ENCODE measurements around the gene PCED1B. TPM values are rescaled to one million over a fixed set of nuclear protein-coding genes. Genes with fewer than 3 reads are reported as not detected.

PCED1B gene
- total and polyA plus RNA-seq, 2 donors (not counting 1 experiment from before 2014, with no cell fraction given) = 0.33 to 0.83 TPM

GRCh38 chr12:47269916-47270315, 190.5 kb downstream of the PCED1B start:
- H3K9ac ChIP-seq (ENCODE audit: insufficient read depth, low read length) = no peak overlapping the region

GRCh38 chr12:47270782-47271664, 191.6 kb downstream of the PCED1B start:
- no peak overlapping the region for H2AFZ ChIP-seq (ENCODE audit: low read length)
- H3K79me2 ChIP-seq (ENCODE audit: control insufficient read depth, insufficient read depth, low read length) = no peaks in the 10 kb centered on the region
- H3K4me1 ChIP-seq (ENCODE audit: control insufficient read depth, extremely low read depth, insufficient read depth, low read length) = no peaks in the 10 kb centered on the region
- H3K9ac ChIP-seq (ENCODE audit: insufficient read depth, low read length) = no peak overlapping the region
- TF ChIP-seq CTCF (conservative IDR thresholded peaks at IDR 0.05 in 1 of 2, IDR thresholded peaks at IDR 0.05 in 1 of 2; ENCODE audit: low read depth in 1 of 2, low read length in 2 of 2) (no peak), EZH2 (IDR thresholded peaks at IDR 0.05; ENCODE audit: low read length, missing control alignments) (no peak)
- no peak overlapping the region for H3K27ac ChIP-seq (ENCODE audit: insufficient read depth, low read length)
- no peaks in the 10 kb centered on the region for H4K20me1 ChIP-seq (ENCODE audit: control insufficient read depth, extremely low read depth, insufficient read depth, low read length)
- no peak overlapping the region for H3K4me3 ChIP-seq (replicated peaks in 1 of 4; ENCODE audit: control extremely low read depth in 1 of 4, insufficient read depth in 1 of 4, low read depth in 3 of 4, low read length in 4 of 4)
- peak; percentile 21 to 97 for DNase-seq (ENCODE audit: low read depth in 2 of 2)
- no peaks in the 10 kb centered on the region for H3K9me3 ChIP-seq (ENCODE audit: control insufficient read depth, insufficient read depth, low read depth, low read length)
- H3K27me3 ChIP-seq (ENCODE audit: control insufficient read depth, insufficient read depth, low read length) = no peaks in the 10 kb centered on the region
- H3K36me3 ChIP-seq (ENCODE audit: control insufficient read depth, insufficient read depth, low read length) = no peaks in the 10 kb centered on the region
- H3K4me2 ChIP-seq (ENCODE audit: extremely low read depth, insufficient read depth, low read length) = no peak overlapping the region

More at GRCh38 chr12:47269916-47270315, 190.5 kb downstream of the PCED1B start:
- H3K4me3 ChIP-seq (replicated peaks in 1 of 4; ENCODE audit: control extremely low read depth in 1 of 4, insufficient read depth in 1 of 4, low read depth in 3 of 4, low read length in 4 of 4) = no peak overlapping the region
- H4K20me1 ChIP-seq (ENCODE audit: control insufficient read depth, extremely low read depth, insufficient read depth, low read length) = no peaks in the 10 kb centered on the region
- no peaks in the 10 kb centered on the region for H3K36me3 ChIP-seq (ENCODE audit: control insufficient read depth, insufficient read depth, low read length)
- H3K4me1 ChIP-seq (ENCODE audit: control insufficient read depth, extremely low read depth, insufficient read depth, low read length) = no peaks in the 10 kb centered on the region
- no peak overlapping the region for H3K4me2 ChIP-seq (ENCODE audit: extremely low read depth, insufficient read depth, low read length)
- no peaks in the 10 kb centered on the region for H3K27me3 ChIP-seq (ENCODE audit: control insufficient read depth, insufficient read depth, low read length)
- DNase-seq (ENCODE audit: low read depth in 2 of 2) = no peak
- no peak overlapping the region for H2AFZ ChIP-seq (ENCODE audit: low read length)
- no peak overlapping the region for H3K27ac ChIP-seq (ENCODE audit: insufficient read depth, low read length)
- no peaks in the 10 kb centered on the region for H3K9me3 ChIP-seq (ENCODE audit: control insufficient read depth, insufficient read depth, low read depth, low read length)
- H3K79me2 ChIP-seq (ENCODE audit: control insufficient read depth, insufficient read depth, low read length) = no peaks in the 10 kb centered on the region
- TF ChIP-seq CTCF (conservative IDR thresholded peaks at IDR 0.05 in 1 of 2, IDR thresholded peaks at IDR 0.05 in 1 of 2; ENCODE audit: low read depth in 1 of 2, low read length in 2 of 2) (no peak), EZH2 (IDR thresholded peaks at IDR 0.05; ENCODE audit: low read length, missing control alignments) (no peak)

- TF ChIP-seq EZH2 (IDR thresholded peaks at IDR 0.05; ENCODE audit: low read length, missing control alignments) (no peak), CTCF (conservative IDR thresholded peaks at IDR 0.05 in 1 of 2, IDR thresholded peaks at IDR 0.05 in 1 of 2; ENCODE audit: low read depth in 1 of 2, low read length in 2 of 2) (no peak)
- H3K79me2 ChIP-seq (ENCODE audit: control insufficient read depth, insufficient read depth, low read length) = no peaks in the 10 kb centered on the region
- H3K4me3 ChIP-seq (replicated peaks in 1 of 4; ENCODE audit: control extremely low read depth in 1 of 4, insufficient read depth in 1 of 4, low read depth in 3 of 4, low read length in 4 of 4) = no peak overlapping the region
- H3K9ac ChIP-seq (ENCODE audit: insufficient read depth, low read length) = no peak overlapping the region
- H3K4me1 ChIP-seq (ENCODE audit: control insufficient read depth, extremely low read depth, insufficient read depth, low read length) = no peaks in the 10 kb centered on the region
- H3K4me2 ChIP-seq (ENCODE audit: extremely low read depth, insufficient read depth, low read length) = no peak overlapping the region
- no peaks in the 10 kb centered on the region for H3K36me3 ChIP-seq (ENCODE audit: control insufficient read depth, insufficient read depth, low read length)
- no peaks in the 10 kb centered on the region for H3K9me3 ChIP-seq (ENCODE audit: control insufficient read depth, insufficient read depth, low read depth, low read length)
- H4K20me1 ChIP-seq (ENCODE audit: control insufficient read depth, extremely low read depth, insufficient read depth, low read length) = no peaks in the 10 kb centered on the region
- H3K27me3 ChIP-seq (ENCODE audit: control insufficient read depth, insufficient read depth, low read length) = no peaks in the 10 kb centered on the region
- H2AFZ ChIP-seq (ENCODE audit: low read length) = no peak overlapping the region
- no peak overlapping the region for H3K27ac ChIP-seq (ENCODE audit: insufficient read depth, low read length)
- no peak for DNase-seq (ENCODE audit: low read depth in 2 of 2)
Measured at GRCh38 chr12:47271800-47272239, 192.4 kb downstream of the PCED1B start.

Measured in fibroblast of lung (primary cell).